ENCODE results near the gene ATP4B. TPM values are rescaled to one million over a fixed set of nuclear protein-coding genes. Genes with fewer than 3 reads are reported as not detected.

The ATP4B gene
- polyA plus RNA-seq, 1 donor (not counting 4 experiments of a cell fraction or from before 2014, with no cell fraction given) = not detected

GRCh38 chr13:113607056-113607888 lies 50.7 kb downstream of the ATP4B start:
- Histone ChIP-seq H3K4me2 (ENCODE audit: control insufficient read depth, extremely low read depth, insufficient read depth, low read depth, low read length) (no peak overlapping the region), H3K27me3 (ENCODE audit: control insufficient read depth, extremely low read depth, insufficient read depth, low read length) (no peaks in the 10 kb centered on the region), H3K9ac (ENCODE audit: control insufficient read depth, extremely low read depth, insufficient read depth, low read length) (no peak overlapping the region), H3K79me2 (ENCODE audit: control insufficient read depth, insufficient read depth, low read length) (peaks cover 100% of the 10 kb centered on the region), H4K20me1 (ENCODE audit: control insufficient read depth, extremely low read depth, insufficient read depth, low read length) (peaks cover 29% of the 10 kb centered on the region), H3K27ac (ENCODE audit: control insufficient read depth, insufficient read depth, low read length) (no peak overlapping the region), H2AFZ (ENCODE audit: control insufficient read depth, low read length) (no peak overlapping the region), H3K4me3 (ENCODE audit: control insufficient read depth in 2 of 3, extremely low read depth in 1 of 3, insufficient read depth in 2 of 3, low read depth in 1 of 3, low read length in 3 of 3) (no peak overlapping the region), H3K9me1 (ENCODE audit: control insufficient read depth, extremely low read depth, insufficient read depth, low read length) (peaks cover 3% of the 10 kb centered on the region), H3K4me1 (ENCODE audit: control insufficient read depth, extremely low read depth, insufficient read depth, low read length) (no peaks in the 10 kb centered on the region), H3K36me3 (ENCODE audit: control insufficient read depth in 2 of 2, extremely low read depth in 1 of 2, insufficient read depth in 2 of 2, low read length in 2 of 2) (peaks cover 32 to 33% of the 10 kb centered on the region in 2 experiments), H3K9me3 (ENCODE audit: control insufficient read depth, low read depth, low read length) (no peaks in the 10 kb centered on the region)
- no peak for FAIRE-seq
- DNase-seq (ENCODE audit: low read depth, low spot score) = no peak
- no peak for TF ChIP-seq CTCF (optimal IDR thresholded peaks at IDR 0.05 in 1 of 3, IDR thresholded peaks at IDR 0.05 in 1 of 3, conservative IDR thresholded peaks at IDR 0.05 in 1 of 3; ENCODE audit: extremely low read depth in 1 of 3, insufficient read depth in 2 of 3, low read length in 3 of 3)
- TF ChIP-seq EZH2 (IDR thresholded peaks at IDR 0.05; ENCODE audit: low read length) = no peak
- dilution Hi-C loops (cut with MboI; ENCODE audit: extremely low pct_ligation_motif_present, low sequenced_read_pairs) = no loop called here

GRCh38 chr13:113605866-113606438 lies 52.0 kb downstream of the ATP4B start:
- no peak for FAIRE-seq
- no peak overlapping the region for H3K9ac ChIP-seq (ENCODE audit: control insufficient read depth, extremely low read depth, insufficient read depth, low read length)
- DNase-seq (ENCODE audit: low read depth, low spot score) = no peak
- no peak overlapping the region for H3K4me3 ChIP-seq (ENCODE audit: control insufficient read depth in 2 of 3, extremely low read depth in 1 of 3, insufficient read depth in 2 of 3, low read depth in 1 of 3, low read length in 3 of 3)
- TF ChIP-seq CTCF (optimal IDR thresholded peaks at IDR 0.05 in 1 of 3, IDR thresholded peaks at IDR 0.05 in 1 of 3, conservative IDR thresholded peaks at IDR 0.05 in 1 of 3; ENCODE audit: extremely low read depth in 1 of 3, insufficient read depth in 2 of 3, low read length in 3 of 3) (no peak), EZH2 (IDR thresholded peaks at IDR 0.05; ENCODE audit: low read length) (no peak)
- H3K4me2 ChIP-seq (ENCODE audit: control insufficient read depth, extremely low read depth, insufficient read depth, low read depth, low read length) = no peak overlapping the region
- peaks cover 31% of the 10 kb centered on the region for H4K20me1 ChIP-seq (ENCODE audit: control insufficient read depth, extremely low read depth, insufficient read depth, low read length)
- peaks cover 100% of the 10 kb centered on the region for H3K79me2 ChIP-seq (ENCODE audit: control insufficient read depth, insufficient read depth, low read length)
- dilution Hi-C loops (cut with MboI; ENCODE audit: extremely low pct_ligation_motif_present, low sequenced_read_pairs) = no loop called here
- H3K4me1 ChIP-seq (ENCODE audit: control insufficient read depth, extremely low read depth, insufficient read depth, low read length) = no peaks in the 10 kb centered on the region
- H2AFZ ChIP-seq (ENCODE audit: control insufficient read depth, low read length) = no peak overlapping the region
- no peaks in the 10 kb centered on the region for H3K9me3 ChIP-seq (ENCODE audit: control insufficient read depth, low read depth, low read length)
- peaks cover 3% of the 10 kb centered on the region for H3K9me1 ChIP-seq (ENCODE audit: control insufficient read depth, extremely low read depth, insufficient read depth, low read length)
- peaks cover 23 to 33% of the 10 kb centered on the region in 2 experiments for H3K36me3 ChIP-seq (ENCODE audit: control insufficient read depth in 2 of 2, extremely low read depth in 1 of 2, insufficient read depth in 2 of 2, low read length in 2 of 2)
- H3K27me3 ChIP-seq (ENCODE audit: control insufficient read depth, extremely low read depth, insufficient read depth, low read length) = no peaks in the 10 kb centered on the region
- no peak overlapping the region for H3K27ac ChIP-seq (ENCODE audit: control insufficient read depth, insufficient read depth, low read length)

Data from keratinocyte (primary cell).